T-helper 17 cell (primary cell): ENCODE data around the gene RNF145. TPM values are rescaled to one million over a fixed set of nuclear protein-coding genes. Genes with fewer than 3 reads are reported as not detected.
"Not testable (repeated sequence)": the region's sequence is repeated elsewhere in the genome, so short reads cannot be mapped to it uniquely, and the experiment has no call there.

Source experiments
- ATAC-seq: fragments of 150-1000 bp; cut with Tn5 transposase; 2 replicates; pipeline ENCODE4 v1.10.0; 2021; ENCODE audit warnings: mild to moderate bottlenecking, moderate library complexity
- DNase-seq, 3 donors: peaks; one replicate each; pipeline versions ENCODE4 v3.0.0 to v3.0.0-alpha.2; 2020 to 2021
- H3K9me3 ChIP-seq: one replicate; pipeline ENCODE4 v1.7.0; 2013; ENCODE audit warnings: low read length, mild to moderate bottlenecking; ENCODE audit not compliant: control insufficient read depth, poor library complexity, severe bottlenecking
- H3K27ac Mint-ChIP-seq: one replicate; pipeline ENCODE4 v1.8.0; 2022; ENCODE audit warnings: mild to moderate bottlenecking, moderate library complexity, mixed read lengths
- H3K27me3 Mint-ChIP-seq: one replicate; pipeline ENCODE4 v1.8.0; 2022; ENCODE audit warnings: mixed read lengths
- H3K36me3 Mint-ChIP-seq: one replicate; pipeline ENCODE4 v1.8.0; 2022; ENCODE audit warnings: low read depth, mixed read lengths
- H3K4me1 Mint-ChIP-seq: one replicate; pipeline ENCODE4 v1.8.0; 2022; ENCODE audit warnings: mild to moderate bottlenecking, mixed read lengths
- H3K4me3 Mint-ChIP-seq: one replicate; pipeline ENCODE4 v1.8.0; 2022; ENCODE audit warnings: mild to moderate bottlenecking, moderate library complexity, mixed read lengths
- total RNA-seq, 4 donors: library from RNA in 2 of 4; stranded (reverse) in 2 of 4; gene quantifications; one replicate each; pipeline ENCODE4 v1.2.3 and lab custom pipeline; 2022 to 2026

The RNF145 gene
- total RNA-seq (10 to 100 TPM; 61.1 to 70.5 TPM), total RNA-seq (lab: John Stamatoyannopoulos, UW) (74.5 to 169 reads per million in 2 donors)

GRCh38 chr5:159209438-159210209 lies at the start of gene RNF145:
RNF145 (minus strand) TSS chr5:159209553; CDS start chr5:159203617, 5,936 bp downstream.
- DNase-seq (peak; percentile 88 to 92 (median 90)), ATAC-seq (peak; percentile 83)
- H3K36me3 Mint-ChIP-seq: peaks cover 9% of the 10 kb centered on the region
- peaks cover 6% of the 10 kb centered on the region for H3K27me3 Mint-ChIP-seq
- H3K4me1 Mint-ChIP-seq: peaks cover 41% of the 10 kb centered on the region
- H3K27ac Mint-ChIP-seq: peak within 1 kb of the TSS; percentile 100
- no peaks in the 10 kb centered on the region for H3K9me3 ChIP-seq
- peak within 1 kb of the TSS; percentile 100 for H3K4me3 Mint-ChIP-seq

- no peak overlapping the region for H3K4me3 Mint-ChIP-seq
- DNase-seq (no peak), ATAC-seq (no peak)
- H3K9me3 ChIP-seq: no peaks in the 10 kb centered on the region
- H3K36me3 Mint-ChIP-seq: peaks cover 7% of the 10 kb centered on the region
- H3K27ac Mint-ChIP-seq: no peak overlapping the region
- H3K4me1 Mint-ChIP-seq: peaks cover 13% of the 10 kb centered on the region
- H3K27me3 Mint-ChIP-seq: peaks cover 8% of the 10 kb centered on the region
Observed at GRCh38 chr5:159258361-159258760, 49.0 kb upstream of the RNF145 start.

DNA sequence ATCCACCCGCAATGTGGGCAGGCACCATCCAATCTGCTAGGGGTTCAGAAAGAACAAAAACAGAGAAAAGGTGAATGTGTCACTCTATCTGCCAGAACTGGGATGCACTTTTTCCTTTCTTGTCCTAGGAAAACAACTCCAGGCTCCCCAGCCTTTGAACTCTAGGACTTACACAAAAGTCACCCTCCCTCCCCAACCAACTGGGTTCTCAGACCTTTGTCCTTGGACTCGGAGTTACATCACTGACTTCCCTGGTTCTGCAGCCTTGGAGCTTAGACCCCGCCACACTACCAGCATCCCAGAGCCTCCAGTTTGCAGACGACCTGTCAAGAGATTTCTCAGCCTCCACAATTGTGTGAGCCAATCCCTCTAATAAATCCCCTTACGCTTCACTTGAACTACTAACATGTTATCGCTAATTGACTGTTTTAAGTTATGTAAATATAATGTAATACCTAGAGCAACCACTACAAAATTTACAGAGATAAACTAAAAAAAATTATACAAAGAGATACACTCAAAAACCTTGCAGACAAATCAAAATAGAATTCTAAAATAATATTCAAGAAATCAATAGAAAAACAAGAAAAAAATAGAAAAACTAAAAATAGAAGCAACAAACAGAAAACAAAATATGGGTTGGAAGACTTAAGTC lies 48.4 kb upstream of the RNF145 start:
- H3K9me3 ChIP-seq: no peaks in the 10 kb centered on the region
- DNase-seq (no peak), ATAC-seq (no peak)
- Mint-ChIP-seq H3K27ac (no peak overlapping the region), H3K4me1 (peaks cover 9% of the 10 kb centered on the region), H3K4me3 (no peak overlapping the region), H3K27me3 (peaks cover 8% of the 10 kb centered on the region), H3K36me3 (peaks cover 5% of the 10 kb centered on the region)

DNA sequence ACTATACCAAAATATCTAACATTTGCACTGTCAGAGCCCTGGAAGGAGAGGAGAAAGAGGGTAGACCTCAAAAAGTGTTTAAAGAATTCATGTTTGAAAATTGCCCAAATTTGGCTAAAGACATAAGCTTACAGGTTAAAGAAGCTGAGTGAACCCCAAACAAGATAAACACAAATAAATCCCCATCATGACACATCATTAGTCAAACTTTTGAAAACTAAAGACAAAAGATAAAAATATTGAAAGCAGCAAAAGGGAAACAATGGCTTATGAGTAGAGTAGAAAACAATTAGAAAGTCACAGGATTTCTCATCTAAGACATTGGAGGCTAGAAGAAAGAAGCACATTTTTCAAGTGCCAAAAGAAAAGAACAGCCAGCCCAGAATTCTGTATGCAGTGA lies 47.7 kb upstream of the RNF145 start:
- peak overlapping the region; percentile 30 for H3K27ac Mint-ChIP-seq
- H3K9me3 ChIP-seq: no peaks in the 10 kb centered on the region
- peaks cover 4% of the 10 kb centered on the region for H3K36me3 Mint-ChIP-seq
- ATAC-seq (no peak), DNase-seq (no peak)
- peaks cover 7% of the 10 kb centered on the region for H3K4me1 Mint-ChIP-seq
- H3K4me3 Mint-ChIP-seq: no peak overlapping the region
- H3K27me3 Mint-ChIP-seq: peaks cover 8% of the 10 kb centered on the region

DNA sequence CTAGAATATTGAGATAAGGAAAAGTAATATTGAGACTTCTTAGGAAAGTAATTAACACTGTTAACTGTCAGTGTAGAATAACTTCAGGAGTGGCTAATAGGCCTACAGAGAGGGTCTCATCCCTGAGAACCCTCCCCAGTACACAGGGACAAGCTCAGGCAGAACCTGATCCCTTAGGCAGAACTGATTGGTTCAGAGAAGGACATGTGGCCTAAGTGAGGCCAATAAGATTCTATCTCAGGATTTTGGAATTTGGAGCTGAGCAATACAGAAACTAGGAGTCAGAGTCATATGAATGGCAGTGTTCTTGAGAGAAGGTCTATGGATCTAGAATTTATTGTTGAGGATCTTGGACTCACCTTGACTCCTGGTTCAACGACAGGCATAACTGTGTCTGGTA lies 42.8 kb upstream of the RNF145 start:
- H3K36me3 Mint-ChIP-seq: peaks cover 4% of the 10 kb centered on the region
- DNase-seq (no peak), ATAC-seq (no peak)
- no peaks in the 10 kb centered on the region for H3K4me1 Mint-ChIP-seq
- H3K9me3 ChIP-seq: no peaks in the 10 kb centered on the region
- no peak overlapping the region for H3K27ac Mint-ChIP-seq
- no peak overlapping the region for H3K4me3 Mint-ChIP-seq
- peaks cover 34% of the 10 kb centered on the region for H3K27me3 Mint-ChIP-seq

- peaks cover 36% of the 10 kb centered on the region for H3K27me3 Mint-ChIP-seq
- ATAC-seq (no peak), DNase-seq (no peak)
- H3K27ac Mint-ChIP-seq: no peak overlapping the region
- H3K4me3 Mint-ChIP-seq: no peak overlapping the region
- H3K36me3 Mint-ChIP-seq: no peaks in the 10 kb centered on the region
- H3K9me3 ChIP-seq: no peaks in the 10 kb centered on the region
- H3K4me1 Mint-ChIP-seq: no peaks in the 10 kb centered on the region
Observed at GRCh38 chr5:159249158-159249557, 39.8 kb upstream of the RNF145 start.

DNA sequence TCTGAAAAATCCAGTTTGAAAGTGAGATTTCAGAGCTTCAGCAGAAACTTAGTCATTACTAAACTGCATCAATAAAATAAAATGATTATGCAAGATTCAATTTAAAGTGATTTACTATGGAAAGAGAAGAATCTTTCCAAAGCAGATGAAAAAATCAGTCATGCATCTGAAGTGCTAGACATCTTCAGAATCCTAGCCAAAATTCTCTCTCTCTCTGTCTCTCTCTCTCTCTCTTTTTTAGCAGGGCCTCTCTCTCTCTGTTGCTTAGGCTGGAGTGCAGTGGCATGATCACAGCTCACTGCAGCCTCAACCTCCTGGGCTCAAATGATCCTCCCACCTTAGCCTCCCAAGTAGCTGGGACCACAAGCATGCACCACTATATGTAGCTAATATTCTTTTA lies 35.5 kb upstream of the RNF145 start:
- Mint-ChIP-seq H3K36me3 (no peaks in the 10 kb centered on the region), H3K4me1 (peaks cover 11% of the 10 kb centered on the region), H3K27ac (no peak overlapping the region), H3K27me3 (peaks cover 30% of the 10 kb centered on the region), H3K4me3 (no peak overlapping the region)
- H3K9me3 ChIP-seq: no peaks in the 10 kb centered on the region
- ATAC-seq (no peak), DNase-seq (no peak)

DNA sequence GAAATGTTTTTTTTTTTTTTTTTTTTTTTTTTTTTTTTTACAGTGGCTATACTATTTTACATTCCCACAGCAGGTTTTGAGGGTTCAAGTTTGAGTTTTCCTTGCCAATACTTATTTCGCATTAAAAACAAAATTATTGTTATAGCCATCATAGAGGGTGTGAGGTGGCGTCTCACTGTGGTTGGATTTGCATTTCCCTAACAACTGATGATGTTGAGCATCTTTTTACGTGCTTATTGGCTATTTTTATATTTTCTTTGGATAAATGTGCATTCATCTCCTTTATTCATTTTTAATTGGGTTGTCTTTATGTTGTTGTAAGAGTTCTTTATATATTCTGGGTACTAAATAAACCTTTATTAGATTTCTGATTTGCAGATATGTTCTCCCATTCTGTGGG lies 34.8 kb upstream of the RNF145 start:
- no peak for ATAC-seq
- Mint-ChIP-seq H3K4me1 (peaks cover 11% of the 10 kb centered on the region), H3K4me3 (no peak overlapping the region), H3K27ac (no peak overlapping the region), H3K36me3 (no peaks in the 10 kb centered on the region), H3K27me3 (peaks cover 23% of the 10 kb centered on the region)
- DNase-seq: no peak
- H3K9me3 ChIP-seq: no peaks in the 10 kb centered on the region

GRCh38 chr5:159243385-159243784 lies 34.0 kb upstream of the RNF145 start:
- Mint-ChIP-seq H3K27ac (no peak overlapping the region), H3K4me3 (no peak overlapping the region), H3K27me3 (peaks cover 18% of the 10 kb centered on the region), H3K36me3 (no peaks in the 10 kb centered on the region), H3K4me1 (peaks cover 11% of the 10 kb centered on the region)
- no peaks in the 10 kb centered on the region for H3K9me3 ChIP-seq
- ATAC-seq (no peak), DNase-seq (no peak)

GRCh38 chr5:159242656-159243055 lies 33.3 kb upstream of the RNF145 start:
- ATAC-seq: no peak
- no peak for DNase-seq
- no peak overlapping the region for H3K4me3 Mint-ChIP-seq

DNA sequence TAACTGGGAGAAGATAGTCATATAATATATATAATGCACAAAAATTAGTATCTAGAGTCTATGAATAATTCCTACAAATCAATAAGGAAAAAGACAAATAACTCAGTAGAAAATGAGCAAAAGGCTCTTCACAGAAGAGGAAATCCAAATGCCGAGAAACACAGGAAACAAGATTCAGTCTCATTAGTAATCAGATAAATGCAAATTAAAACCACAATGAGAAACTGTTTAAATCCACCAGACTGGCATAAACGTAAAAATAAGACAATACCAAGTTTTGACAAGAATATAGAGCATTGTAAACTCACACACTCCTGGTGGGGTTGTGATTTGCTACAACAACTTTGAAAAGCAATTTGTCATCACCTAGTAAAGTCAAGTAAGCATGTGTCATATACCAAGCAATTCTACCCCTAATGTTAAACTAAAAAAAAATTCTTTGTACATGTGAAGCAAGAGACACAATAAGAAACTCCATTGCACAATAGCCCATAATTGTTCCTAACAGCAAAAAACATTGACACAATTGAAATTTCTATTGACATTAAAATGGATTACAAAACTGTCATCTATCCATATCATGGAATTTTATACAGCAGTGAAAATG lies 32.7 kb upstream of the RNF145 start:
- H3K4me1 Mint-ChIP-seq: peaks cover 11% of the 10 kb centered on the region
- no peak overlapping the region for H3K4me3 Mint-ChIP-seq
- no peak for ATAC-seq
- H3K27ac Mint-ChIP-seq: no peak overlapping the region
- H3K9me3 ChIP-seq: no peaks in the 10 kb centered on the region
- no peaks in the 10 kb centered on the region for H3K36me3 Mint-ChIP-seq
- DNase-seq: no peak
- H3K27me3 Mint-ChIP-seq: peaks cover 8% of the 10 kb centered on the region

More at GRCh38 chr5:159242656-159243055, 33.3 kb upstream of the RNF145 start:
- no peaks in the 10 kb centered on the region for H3K9me3 ChIP-seq
- Mint-ChIP-seq H3K36me3 (no peaks in the 10 kb centered on the region), H3K4me1 (peaks cover 11% of the 10 kb centered on the region), H3K27ac (no peak overlapping the region), H3K27me3 (peaks cover 14% of the 10 kb centered on the region)

DNA sequence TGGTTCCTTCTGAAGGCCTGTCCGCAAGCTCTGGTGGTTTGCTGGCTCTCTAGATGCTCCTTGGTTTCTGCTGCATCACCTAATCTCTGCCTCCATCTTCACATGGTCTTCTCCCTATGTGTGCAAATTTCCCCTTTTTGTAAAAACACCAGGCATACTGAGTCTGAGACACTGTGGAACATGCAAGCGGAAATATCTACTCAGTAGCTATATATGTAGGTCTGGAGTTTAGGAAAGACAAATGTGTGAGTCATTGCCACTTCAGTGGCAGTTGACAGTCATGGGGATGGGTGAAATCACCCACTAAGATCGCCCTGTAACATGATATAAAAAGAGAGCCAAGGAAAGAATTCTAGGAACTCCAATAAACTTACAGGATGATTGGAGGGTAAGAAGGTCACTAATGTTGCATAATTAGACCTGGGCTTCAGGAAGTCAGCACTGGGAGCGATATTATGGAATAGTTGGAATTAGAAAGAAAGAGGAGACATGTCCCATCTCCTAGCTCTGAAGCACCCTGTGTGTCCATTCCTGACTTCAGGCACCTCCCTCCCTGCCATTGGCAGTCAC lies 31.0 kb upstream of the RNF145 start:
- Mint-ChIP-seq H3K27me3 (peaks cover under 1% of the 10 kb centered on the region), H3K4me1 (peaks cover 11% of the 10 kb centered on the region), H3K36me3 (no peaks in the 10 kb centered on the region), H3K27ac (no peak overlapping the region), H3K4me3 (no peak overlapping the region)
- DNase-seq (no peak), ATAC-seq (no peak)
- H3K9me3 ChIP-seq: no peaks in the 10 kb centered on the region

- not testable (repeated sequence) for H3K9me3 ChIP-seq, ATAC-seq, H3K27ac Mint-ChIP-seq, DNase-seq, H3K4me1 Mint-ChIP-seq, H3K4me3 Mint-ChIP-seq, H3K36me3 Mint-ChIP-seq
- H3K27me3 Mint-ChIP-seq: peaks cover 13% of the 10 kb centered on the region
Observed at GRCh38 chr5:159235871-159236520, 26.6 kb upstream of the RNF145 start.
